ENCODE measurements around the gene XPR1.

The XPR1 gene

GRCh38 chr1:180842491-180843275 lies 210.9 kb downstream of the XPR1 start:
- no peak overlapping the region for H3K4me3 ChIP-seq (ENCODE audit: low read depth, low read length)
- no peak for TF ChIP-seq CTCF (IDR thresholded peaks at IDR 0.05; ENCODE audit: low read depth, low read length)
- peak; percentile 49 for DNase-seq (ENCODE audit: low read depth, low spot score)
- in situ Hi-C loops (cut with HindIII; ENCODE audit: low sequenced_read_pairs), result no loop called here

GRCh38 chr1:180845352-180845751 lies 213.5 kb downstream of the XPR1 start:
- TF ChIP-seq CTCF (IDR thresholded peaks at IDR 0.05; ENCODE audit: low read depth, low read length), result no peak
- in situ Hi-C loops (cut with HindIII; ENCODE audit: low sequenced_read_pairs), result no loop called here
- DNase-seq (ENCODE audit: low read depth, low spot score), result no peak
- H3K4me3 ChIP-seq (ENCODE audit: low read depth, low read length), result no peak overlapping the region

- no peak overlapping the region for H3K4me3 ChIP-seq (ENCODE audit: low read depth, low read length)
- in situ Hi-C loops (cut with HindIII; ENCODE audit: low sequenced_read_pairs), result no loop called here
- no peak for DNase-seq (ENCODE audit: low read depth, low spot score)
- no peak for TF ChIP-seq CTCF (IDR thresholded peaks at IDR 0.05; ENCODE audit: low read depth, low read length)
These were observed 216.4 kb downstream of the XPR1 start for GRCh38 chr1:180848191-180848590.

- no peak for DNase-seq (ENCODE audit: low read depth, low spot score)
- H3K4me3 ChIP-seq (ENCODE audit: low read depth, low read length), result no peak overlapping the region
- no peak for TF ChIP-seq CTCF (IDR thresholded peaks at IDR 0.05; ENCODE audit: low read depth, low read length)
- in situ Hi-C loops (cut with HindIII; ENCODE audit: low sequenced_read_pairs), result no loop called here
These were observed 217.4 kb downstream of the XPR1 start for GRCh38 chr1:180849031-180849775.

- H3K4me3 ChIP-seq (ENCODE audit: low read depth, low read length), result no peak overlapping the region
- no peak for DNase-seq (ENCODE audit: low read depth, low spot score)
- in situ Hi-C loops (cut with HindIII; ENCODE audit: low sequenced_read_pairs), result loop anchor here (25.0 kb wide), 1 partner anchor 340 kb away; the partner anchor contains the start of gene ACBD6
- TF ChIP-seq CTCF (IDR thresholded peaks at IDR 0.05; ENCODE audit: low read depth, low read length), result no peak
These were observed 220.4 kb downstream of the XPR1 start for GRCh38 chr1:180851995-180852887.

GRCh38 chr1:180854001-180854400 lies 222.2 kb downstream of the XPR1 start:
- no peak for TF ChIP-seq CTCF (IDR thresholded peaks at IDR 0.05; ENCODE audit: low read depth, low read length)
- in situ Hi-C loops (cut with HindIII; ENCODE audit: low sequenced_read_pairs), result loop anchor here (25.0 kb wide), 1 partner anchor 342 kb away; the partner anchor contains the start of gene ACBD6
- DNase-seq (ENCODE audit: low read depth, low spot score), result peak; percentile 8
- no peak overlapping the region for H3K4me3 ChIP-seq (ENCODE audit: low read depth, low read length)
